DOHH2 (cell line): Measurements from ENCODE around the gene IMPG1.

Experiments
- CTCF ChIP-seq: fragments of 200-600 bp; sonication (generic); IDR thresholded peaks from one replicate; pipeline ENCODE4 v1.5.1; 2014; ENCODE audit warnings: antibody characterized with exemption, mild to moderate bottlenecking, low read depth, low read length; ENCODE audit not compliant: poor library complexity, severe bottlenecking
- EZH2phosphoT487 ChIP-seq: fragments of 200-600 bp; sonication (generic); IDR thresholded peaks from 2 replicates; pipeline ENCODE4 v1.6.1; 2017; ENCODE audit warnings: borderline replicate concordance, mild to moderate bottlenecking, antibody characterized with exemption, low read length, moderate library complexity, mixed read lengths

GRCh38 chr6:75874224-75874623, 198.2 kb downstream of the IMPG1 start:
- no peak for TF ChIP-seq CTCF
- TF ChIP-seq EZH2phosphoT487, result no peak
